T follicular helper cell (primary cell): Measurements from ENCODE around the gene SLC46A2.

Source experiments
- DNase-seq: peaks from one replicate; pipeline ENCODE4 v3.0.0-alpha.2; 2020; ENCODE audit warnings: low read depth

Gene SLC46A2

GRCh38 chr9:112886351-112886750 is 4.3 kb downstream of the SLC46A2 start:
- no peak for DNase-seq

DNA sequence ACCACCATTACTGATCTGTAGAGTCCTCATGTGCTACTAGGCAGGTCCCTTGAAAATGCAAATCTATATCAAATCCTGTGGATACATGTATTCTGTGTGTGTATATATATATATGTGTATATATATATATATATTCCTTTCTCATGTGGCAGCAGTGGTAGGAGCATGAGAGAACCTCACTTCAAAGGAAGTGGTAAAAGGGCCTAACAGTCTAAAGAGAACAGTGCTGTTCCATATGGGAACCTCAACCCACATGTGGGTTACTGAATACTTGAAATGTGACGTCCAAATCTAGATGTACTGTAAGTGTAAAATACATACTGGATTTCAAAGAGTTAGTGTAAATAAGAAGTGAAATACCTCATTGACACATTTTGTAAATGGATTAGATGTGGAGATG is 5.4 kb downstream of the SLC46A2 start:
- DNase-seq, result no peak

- DNase-seq, result no peak
Measured at GRCh38 chr9:112884721-112885120, 6.0 kb downstream of the SLC46A2 start.

GRCh38 chr9:112884101-112884500 is 6.6 kb downstream of the SLC46A2 start:
- DNase-seq, result no peak

DNA sequence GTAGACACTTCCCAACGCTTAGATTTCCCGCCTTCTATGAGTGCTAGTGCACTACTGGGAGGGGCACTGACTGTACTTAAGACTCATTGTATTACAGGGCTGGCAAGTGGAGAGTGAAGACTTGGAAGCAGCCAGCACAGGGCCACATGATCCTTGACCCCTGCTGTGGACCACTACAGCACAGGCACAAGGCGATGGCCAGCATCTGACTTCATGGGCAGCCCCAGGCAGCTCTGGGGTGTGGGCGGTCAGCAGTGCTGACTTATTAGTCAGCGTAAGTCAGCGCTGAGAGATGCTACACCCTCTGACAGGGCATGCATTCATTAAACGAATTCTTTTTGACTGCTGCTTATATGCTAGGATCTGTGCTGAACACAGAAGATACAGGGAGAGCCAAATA is 9.3 kb downstream of the SLC46A2 start:
- no peak for DNase-seq

DNA sequence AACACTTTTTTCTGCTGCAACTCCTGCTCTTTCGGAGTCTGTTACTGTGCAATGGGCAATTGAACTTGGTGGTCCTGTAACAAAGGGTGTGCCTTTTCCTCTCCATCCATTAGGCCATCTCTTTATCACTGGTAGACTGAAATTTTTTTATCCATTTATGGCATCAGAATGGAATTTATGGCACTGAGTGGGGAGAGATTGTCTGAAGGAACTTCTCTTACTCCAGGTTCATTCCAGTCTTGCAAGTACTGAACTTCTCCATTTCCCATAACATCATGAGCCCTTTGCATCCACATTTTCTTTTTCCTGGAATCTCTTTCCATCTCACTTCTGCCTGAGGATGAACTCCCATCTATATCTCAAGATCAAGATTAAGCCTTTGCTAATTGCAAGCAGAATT is 10.0 kb downstream of the SLC46A2 start:
- DNase-seq, result no peak

- no peak for DNase-seq
Measured at GRCh38 chr9:112878752-112879151, 11.9 kb downstream of the SLC46A2 start.

DNA sequence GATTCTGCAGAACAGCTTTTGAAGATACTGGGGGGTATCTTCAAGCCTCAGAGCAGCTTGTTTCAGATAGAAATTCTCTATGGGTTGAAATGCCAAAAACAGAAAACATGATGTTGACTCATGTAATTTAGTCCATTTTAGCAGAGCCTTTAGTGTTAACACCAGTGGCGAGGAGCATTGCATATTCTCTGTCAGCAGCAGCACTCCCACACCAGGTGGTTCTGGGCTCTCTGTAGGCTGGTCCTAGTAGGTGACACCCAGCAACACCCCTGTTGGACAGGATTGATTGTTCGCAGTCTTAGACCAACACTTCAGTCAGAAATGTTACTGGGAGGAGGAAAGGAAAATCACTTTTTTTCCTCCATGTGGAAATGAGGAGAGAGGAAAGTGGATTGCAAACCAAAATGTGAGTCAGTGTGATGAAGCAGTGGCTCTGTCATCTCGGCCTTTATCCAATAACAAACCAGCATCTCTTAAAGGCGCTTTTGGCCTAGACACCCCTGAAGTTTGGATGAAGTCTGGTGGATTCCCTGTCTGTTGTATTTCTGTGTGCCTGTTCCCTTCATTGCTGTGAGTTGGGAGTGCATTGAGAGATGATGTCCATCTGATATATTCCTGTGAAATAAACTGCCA is 16.8 kb downstream of the SLC46A2 start:
- no peak for DNase-seq

DNA sequence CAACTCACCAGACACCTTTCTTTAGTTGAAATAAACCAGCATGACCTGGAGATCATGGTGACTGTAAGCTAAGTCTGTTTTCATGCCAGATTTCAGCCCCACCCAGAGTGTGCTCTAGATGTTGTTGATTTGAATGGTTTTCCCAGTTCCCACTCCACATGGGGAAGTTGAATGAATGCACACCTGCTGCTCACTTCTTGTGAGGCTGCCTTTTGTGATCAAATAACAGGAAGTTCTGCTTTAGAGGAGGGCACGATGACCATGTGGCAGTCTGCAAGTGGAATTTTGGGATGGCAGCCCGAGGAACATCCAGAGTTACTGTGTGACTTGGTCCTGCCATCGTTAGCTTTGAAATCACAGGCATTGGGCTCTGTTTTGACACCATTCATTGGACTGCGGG is 18.7 kb downstream of the SLC46A2 start:
- DNase-seq, result no peak

DNA sequence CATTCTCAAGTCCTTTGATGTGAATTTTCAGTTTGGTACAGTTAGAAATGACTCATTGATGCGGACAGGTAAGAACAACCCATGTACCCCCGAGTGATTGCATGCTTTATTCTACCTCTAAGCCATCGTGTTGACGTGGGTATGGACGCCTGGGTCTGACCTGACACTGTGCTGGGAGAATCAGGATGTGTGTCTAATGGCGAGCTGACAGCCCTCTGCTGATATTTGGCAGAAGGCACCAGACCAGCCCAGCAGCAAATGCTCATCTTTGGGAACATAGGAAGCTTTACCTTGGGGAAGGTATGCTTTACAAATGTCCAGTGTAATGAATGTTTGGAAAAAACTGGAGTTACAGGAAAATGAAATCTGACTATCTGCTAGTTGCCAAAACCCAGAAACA is 20.1 kb downstream of the SLC46A2 start:
- DNase-seq, result no peak

- no peak for DNase-seq
Measured at GRCh38 chr9:112869917-112870316, 20.8 kb downstream of the SLC46A2 start.

- DNase-seq, result no peak
Measured at GRCh38 chr9:112869041-112869529, 21.6 kb downstream of the SLC46A2 start.

DNA sequence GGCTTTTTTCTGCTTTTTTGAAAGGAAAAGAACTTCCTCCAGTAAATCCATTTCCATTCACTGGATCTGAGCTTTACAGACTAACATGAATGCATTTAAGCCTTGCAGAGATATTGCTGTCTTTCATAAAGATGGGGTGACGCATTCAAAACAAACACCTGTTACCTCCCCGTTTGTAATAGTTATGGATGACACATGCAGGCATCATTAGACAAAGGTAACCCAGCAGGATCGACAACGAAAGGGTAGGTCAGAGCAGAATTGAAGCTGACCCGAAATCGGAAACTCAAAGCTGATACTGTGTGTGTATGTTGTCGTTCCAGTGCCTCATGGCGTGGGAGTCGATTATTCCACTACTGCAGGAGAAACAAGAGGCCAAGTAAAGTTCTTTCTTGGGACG is 22.2 kb downstream of the SLC46A2 start:
- DNase-seq, result no peak

DNA sequence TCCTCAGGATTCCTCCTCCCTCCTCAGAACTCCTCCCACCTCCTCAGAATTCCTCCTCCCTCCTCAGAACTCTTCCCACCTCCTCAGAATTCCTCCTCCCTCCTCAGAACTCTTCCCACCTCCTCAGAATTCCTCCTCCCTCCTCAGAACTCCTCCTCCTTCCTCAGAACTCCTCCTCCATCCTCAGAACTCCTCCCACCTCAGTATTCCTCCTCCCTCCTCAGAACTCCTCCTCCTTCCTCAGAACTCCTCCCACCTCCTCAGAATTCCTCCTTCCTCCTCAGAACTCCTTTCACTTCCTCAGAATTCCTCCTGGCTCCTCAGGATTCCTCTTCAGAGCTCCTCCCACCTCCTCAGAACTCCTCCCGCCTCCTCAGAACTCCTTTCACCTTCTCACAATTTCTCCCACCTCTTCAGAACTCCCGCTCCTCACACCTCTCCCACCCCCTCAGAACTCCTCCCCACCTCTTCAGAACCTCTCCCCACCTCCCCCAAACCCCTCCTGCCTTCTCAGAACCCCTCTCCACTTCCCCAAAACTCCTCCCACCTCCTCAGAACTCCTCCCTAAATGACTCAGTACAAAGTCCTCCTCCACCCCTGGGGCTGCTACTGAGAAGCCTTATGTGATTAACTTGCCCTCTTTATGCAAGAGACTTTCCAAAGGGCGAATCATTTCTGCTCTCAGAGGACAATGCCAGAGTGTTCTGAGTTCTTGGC is 23.2 kb downstream of the SLC46A2 start:
- no peak for DNase-seq

DNA sequence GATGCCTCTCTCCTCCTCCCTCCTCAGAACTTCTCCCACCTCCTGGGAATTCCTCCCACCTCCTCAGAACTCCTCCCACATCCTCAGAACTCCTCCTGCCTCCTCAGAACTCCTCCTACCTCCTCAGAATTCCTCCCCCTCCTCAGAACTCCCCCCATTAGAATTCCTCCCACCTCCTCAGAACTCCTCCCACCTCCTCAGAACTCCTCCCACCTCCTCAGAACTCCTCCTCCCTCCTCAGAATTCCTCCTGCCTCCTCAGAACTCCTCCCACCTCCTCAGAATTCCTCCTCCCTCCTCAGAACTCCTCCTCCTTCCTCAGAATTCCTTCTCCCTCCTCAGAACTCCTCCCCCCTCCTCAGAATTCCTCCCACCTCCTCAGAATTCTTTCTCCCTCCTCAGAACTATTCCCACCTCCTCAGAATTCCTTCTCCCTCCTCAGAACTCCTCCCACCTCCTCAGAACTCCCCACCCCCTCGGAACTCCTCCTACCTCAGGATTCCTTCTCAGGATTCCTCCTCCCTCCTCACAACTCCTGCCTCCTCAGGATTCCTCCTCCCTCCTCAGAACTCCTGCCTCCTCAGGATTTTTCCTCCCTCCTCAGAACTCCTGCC is 23.9 kb downstream of the SLC46A2 start:
- DNase-seq, result no peak

DNA sequence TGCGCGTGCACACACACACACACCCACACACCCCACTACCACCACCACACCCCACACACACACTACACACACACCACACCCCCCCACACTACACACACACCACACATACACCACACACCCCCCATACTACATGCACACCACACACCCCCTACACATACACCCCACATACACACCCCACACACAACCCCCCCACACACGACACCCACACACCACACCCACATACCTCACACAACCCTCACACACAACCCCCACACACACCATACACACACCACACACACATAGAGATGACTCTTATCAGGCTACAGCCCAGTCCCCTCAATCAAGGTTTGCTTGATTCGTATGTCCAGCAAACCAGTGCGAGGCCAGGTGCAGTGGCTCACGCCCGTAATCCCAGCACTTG is 25.7 kb downstream of the SLC46A2 start:
- DNase-seq, result no peak

DNA sequence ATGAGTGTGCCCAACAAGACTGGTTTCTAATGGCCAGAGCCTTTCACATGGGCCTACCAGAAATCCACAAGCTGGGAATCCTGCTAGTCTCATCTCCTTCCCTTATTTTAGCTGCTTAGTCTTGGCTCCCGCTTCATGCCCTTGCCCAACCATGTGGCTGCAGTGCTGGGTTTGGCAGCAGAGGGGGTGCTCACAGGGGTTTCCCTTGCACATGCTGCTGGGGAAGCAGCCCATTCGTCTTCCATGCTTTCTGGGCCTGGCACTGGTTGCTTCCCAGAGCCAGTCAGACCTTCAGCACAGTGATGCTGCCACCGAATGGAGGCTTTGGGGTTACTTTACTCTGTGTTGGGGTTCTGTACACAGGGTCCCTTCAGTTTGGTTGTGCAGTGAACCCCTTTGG is 26.3 kb downstream of the SLC46A2 start:
- DNase-seq, result no peak

DNA sequence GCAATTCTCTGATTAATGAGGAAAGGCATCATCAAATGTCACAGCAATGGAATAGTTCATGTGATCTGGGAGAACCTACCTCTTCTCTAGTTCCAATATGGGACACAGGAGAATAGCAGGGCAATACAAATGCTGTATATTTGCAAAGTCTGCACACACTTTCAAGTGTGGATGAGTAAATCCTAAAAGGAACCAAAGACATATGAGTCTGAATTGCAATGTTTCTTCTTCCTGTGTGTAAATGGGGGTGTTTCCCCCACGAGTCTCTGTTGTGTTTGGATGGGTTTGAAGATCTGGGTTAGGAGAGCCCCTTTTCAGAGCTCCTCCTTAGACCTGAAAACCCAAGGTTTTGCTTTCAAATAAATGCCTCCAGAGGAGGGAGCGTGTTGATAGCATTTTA is 26.9 kb downstream of the SLC46A2 start:
- DNase-seq, result no peak

DNA sequence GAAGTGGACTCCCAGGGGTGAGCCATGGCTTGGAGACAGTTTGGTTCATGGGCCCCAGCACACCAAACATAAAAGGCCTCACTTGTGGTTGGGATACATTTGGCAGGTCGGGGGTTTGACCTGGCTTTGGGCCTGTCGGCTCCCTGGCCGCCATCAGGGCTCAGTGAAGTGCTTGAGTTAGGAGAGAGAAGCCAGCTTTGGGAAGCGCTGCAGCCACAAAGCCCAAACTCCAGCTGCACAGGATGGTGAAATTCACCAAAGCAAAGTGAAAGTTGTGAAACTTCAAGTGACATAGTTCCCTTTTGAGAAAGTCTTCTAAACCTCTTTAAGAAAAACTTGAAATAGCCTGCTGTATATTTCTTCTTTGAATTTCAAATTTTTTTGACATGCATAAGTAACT is 27.5 kb downstream of the SLC46A2 start:
- DNase-seq, result no peak

DNA sequence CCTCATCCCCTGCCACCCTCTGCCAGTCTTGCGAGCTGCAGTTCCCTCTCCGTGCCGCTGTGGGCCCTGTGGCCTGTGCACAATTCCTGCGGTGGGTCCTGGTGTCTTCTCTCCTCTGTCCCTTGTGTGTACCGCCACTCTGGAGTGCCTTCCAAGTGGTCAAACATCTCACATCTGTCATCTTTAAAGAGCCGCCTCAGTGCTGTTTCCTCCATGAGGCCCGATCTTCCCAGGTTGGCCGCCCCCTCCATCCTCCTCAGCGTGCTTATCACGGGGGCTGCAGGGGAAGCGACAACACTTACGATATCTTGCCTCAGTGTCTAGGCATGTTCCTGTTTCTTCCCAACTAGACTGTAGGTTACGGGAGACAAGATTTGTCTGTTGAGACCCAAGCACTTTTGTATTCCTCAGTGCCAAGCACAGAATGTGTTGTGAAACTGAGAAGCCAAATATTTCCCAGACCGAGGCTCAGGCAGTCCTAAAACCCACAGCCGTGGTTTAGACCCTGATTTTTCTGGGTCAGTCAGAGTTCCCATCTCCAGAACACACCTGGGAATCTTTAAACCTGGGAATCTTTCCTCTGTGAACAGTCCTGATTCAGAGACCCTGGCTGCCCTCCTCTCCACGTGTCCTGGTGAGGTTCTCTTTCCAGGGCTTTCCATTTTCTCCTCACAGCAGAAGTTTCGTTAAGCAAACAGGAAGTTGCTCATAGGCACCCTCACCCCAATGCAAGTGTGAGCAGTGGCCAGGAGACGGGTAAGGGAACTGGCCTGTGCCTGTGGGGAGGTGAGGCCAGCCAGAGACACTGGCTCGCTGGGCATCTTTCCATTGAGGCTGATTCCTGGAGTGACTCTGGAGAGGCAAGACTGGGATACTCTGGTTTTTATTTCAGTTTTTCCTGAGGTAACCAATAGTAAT is 28.8 kb downstream of the SLC46A2 start:
- no peak for DNase-seq

GRCh38 chr9:112861155-112861554 is 29.5 kb downstream of the SLC46A2 start:
- no peak for DNase-seq

GRCh38 chr9:112860451-112860850 is 30.2 kb downstream of the SLC46A2 start:
- DNase-seq, result no peak
